ENCODE data around the gene ADAM12.

DNA sequence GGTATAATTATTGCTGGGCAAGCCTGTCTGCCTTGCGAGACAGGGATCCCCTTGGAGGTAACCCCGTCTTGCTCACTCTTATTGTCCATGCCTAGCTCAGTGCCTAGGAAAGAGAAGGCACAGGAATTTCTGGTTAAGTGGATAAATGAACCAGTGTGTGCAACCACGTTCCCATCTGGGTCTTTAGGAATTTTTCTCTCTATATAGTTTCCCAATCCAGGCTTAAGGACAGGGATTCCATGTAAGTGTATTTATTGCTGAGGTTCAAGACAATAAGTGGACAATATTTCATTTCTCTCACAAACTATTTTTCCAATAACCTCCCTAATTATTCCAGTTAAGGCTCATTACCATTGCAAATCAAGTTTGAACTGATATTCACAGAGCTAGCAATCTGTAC, 8.9 kb upstream of the ADAM12 start:
- TF ChIP-seq, protein P1, sequence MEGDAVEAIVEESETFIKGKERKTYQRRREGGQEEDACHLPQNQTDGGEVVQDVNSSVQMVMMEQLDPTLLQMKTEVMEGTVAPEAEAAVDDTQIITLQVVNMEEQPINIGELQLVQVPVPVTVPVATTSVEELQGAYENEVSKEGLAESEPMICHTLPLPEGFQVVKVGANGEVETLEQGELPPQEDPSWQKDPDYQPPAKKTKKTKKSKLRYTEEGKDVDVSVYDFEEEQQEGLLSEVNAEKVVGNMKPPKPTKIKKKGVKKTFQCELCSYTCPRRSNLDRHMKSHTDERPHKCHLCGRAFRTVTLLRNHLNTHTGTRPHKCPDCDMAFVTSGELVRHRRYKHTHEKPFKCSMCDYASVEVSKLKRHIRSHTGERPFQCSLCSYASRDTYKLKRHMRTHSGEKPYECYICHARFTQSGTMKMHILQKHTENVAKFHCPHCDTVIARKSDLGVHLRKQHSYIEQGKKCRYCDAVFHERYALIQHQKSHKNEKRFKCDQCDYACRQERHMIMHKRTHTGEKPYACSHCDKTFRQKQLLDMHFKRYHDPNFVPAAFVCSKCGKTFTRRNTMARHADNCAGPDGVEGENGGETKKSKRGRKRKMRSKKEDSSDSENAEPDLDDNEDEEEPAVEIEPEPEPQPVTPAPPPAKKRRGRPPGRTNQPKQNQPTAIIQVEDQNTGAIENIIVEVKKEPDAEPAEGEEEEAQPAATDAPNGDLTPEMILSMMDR (IDR thresholded peaks at IDR 0.05): no peak
- TF ChIP-seq POLR2A (IDR thresholded peaks at IDR 0.05): no peak
